HG02623 (cell line): Measurements from ENCODE around the gene SNX7.
A peak's percentile ranks its signal among the peaks of the same experiment; 100 is the strongest.

Experiments
- ATAC-seq: cut with Tn5 transposase; IDR thresholded peaks from one replicate; pipeline ENCODE4 v1.9.1; 2021; ENCODE audit warnings: moderate library complexity; ENCODE audit not compliant: unreplicated experiment

SNX7 gene

DNA sequence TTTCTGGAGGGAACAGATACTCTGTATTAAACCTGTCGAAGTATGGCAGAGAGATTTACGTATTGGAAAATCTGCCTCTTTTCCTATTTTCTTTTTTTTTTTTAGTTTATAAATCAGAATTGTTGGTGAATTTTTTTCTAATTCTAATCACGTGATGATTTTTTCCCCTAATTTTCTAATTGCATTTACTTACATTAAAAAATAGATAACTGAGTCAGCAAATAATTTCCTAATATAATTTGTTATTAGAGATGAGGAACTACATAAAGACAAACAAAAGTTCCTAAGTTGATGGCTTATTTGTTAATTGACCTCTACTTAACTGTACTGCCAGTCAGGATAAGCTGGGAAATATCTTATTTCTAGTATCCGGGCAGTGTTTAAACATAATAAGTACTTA, 34.6 kb downstream of the SNX7 start:
- no peak for ATAC-seq

- no peak for ATAC-seq
Measured at GRCh38 chr1:98697781-98698180, 36.3 kb downstream of the SNX7 start.

DNA sequence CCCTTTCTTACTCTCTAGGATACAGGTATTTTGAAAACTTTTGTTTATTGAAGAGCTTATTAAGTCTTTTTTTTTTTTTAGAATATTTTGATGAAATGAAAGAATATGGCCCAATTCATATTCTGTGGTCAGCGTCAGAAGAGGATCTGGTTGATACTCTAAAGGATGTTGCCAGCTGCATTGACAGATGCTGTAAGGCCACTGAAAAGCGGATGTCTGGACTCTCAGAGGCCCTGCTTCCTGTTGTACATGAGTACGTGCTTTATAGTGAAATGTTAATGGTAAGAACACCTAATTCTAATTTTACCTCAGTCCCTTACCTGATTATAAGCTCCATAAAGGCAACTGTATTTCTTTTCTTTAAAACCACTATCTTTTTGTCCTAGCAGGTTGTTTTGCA, 37.1 kb downstream of the SNX7 start:
- no peak for ATAC-seq

GRCh38 chr1:98700228-98700627, 38.7 kb downstream of the SNX7 start:
- no peak for ATAC-seq

- ATAC-seq, result no peak
Measured at GRCh38 chr1:98702976-98703375, 41.5 kb downstream of the SNX7 start.

- ATAC-seq, result no peak
Measured at GRCh38 chr1:98704474-98704873, 43.0 kb downstream of the SNX7 start.

GRCh38 chr1:98704971-98705370, 43.5 kb downstream of the SNX7 start:
- ATAC-seq, result no peak

DNA sequence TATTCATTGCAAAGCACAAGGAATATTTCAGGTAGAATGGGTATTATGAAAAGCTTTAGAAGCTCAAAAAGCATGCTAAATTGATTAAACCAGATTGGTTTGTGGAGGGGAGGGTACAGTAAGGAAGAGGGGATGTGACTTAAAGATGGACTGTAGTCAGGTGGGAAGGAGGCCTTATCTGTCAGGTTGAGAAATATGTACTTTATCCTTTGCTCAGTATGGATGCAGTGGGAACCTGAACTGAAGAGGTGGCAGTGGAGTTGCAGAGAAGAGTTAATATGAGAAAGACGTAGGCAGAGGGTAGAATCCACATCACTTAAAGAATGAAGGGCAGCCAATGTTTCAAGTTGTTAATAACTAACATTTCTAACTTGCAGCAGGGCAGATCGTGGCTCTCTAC, 44.1 kb downstream of the SNX7 start:
- no peak for ATAC-seq

- no peak for ATAC-seq
Measured at GRCh38 chr1:98706173-98706843, 44.8 kb downstream of the SNX7 start.

- ATAC-seq, result no peak
Measured at GRCh38 chr1:98707556-98707955, 46.0 kb downstream of the SNX7 start.

- ATAC-seq, result no peak
Measured at GRCh38 chr1:98709906-98710305, 48.4 kb downstream of the SNX7 start.

GRCh38 chr1:98723574-98723973, 62.1 kb downstream of the SNX7 start:
- ATAC-seq, result no peak

GRCh38 chr1:98732985-98733781, 71.7 kb downstream of the SNX7 start:
- no peak for ATAC-seq

- ATAC-seq, result no peak
Measured at GRCh38 chr1:98733782-98734112, 72.2 kb downstream of the SNX7 start.

DNA sequence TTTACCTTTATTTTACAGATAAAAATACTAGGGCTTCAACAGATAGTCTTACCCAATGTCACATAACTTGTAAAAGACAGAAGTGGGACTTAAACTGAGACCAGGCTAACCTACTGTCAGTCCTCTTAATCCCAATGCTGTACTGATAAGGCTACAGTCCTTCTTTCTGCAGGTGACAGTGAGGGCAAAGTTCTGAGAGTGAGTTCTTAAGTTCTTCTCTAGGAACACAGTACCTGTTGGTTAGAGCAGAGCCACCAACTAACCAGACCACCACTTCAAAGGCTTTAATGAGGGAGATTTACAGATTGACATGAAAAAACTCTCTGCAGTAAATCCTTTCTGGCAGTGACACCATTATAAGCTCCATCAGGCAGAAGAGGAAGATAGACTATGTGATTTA, 74.2 kb downstream of the SNX7 start:
- ATAC-seq, result no peak

- ATAC-seq, result no peak
Measured at GRCh38 chr1:98737835-98738234, 76.3 kb downstream of the SNX7 start.

- no peak for ATAC-seq
Measured at GRCh38 chr1:98739762-98740161, 78.2 kb downstream of the SNX7 start.

GRCh38 chr1:98741164-98741563, 79.6 kb downstream of the SNX7 start:
- no peak for ATAC-seq

- ATAC-seq, result peak; percentile 52
Measured at GRCh38 chr1:98749152-98749756, 87.7 kb downstream of the SNX7 start.

DNA sequence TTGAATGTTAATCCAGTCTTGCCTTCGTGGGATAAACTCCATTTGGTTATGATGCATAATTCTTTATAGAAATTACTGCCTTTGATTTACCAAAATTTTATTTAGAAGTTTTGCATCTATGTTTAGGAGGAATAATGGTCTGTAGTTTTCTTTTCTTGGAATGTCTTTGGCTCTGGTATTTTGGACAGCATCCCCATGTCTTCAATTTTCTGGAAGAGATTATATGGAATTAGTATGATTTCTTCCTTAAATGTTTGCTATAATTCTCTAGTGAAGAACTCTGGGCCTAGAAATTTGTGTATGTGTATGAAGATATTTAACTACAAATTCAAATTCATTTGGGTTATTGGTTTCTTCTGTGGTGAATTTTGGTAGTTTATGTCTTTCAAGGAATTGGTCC, 92.7 kb downstream of the SNX7 start:
- no peak for ATAC-seq

DNA sequence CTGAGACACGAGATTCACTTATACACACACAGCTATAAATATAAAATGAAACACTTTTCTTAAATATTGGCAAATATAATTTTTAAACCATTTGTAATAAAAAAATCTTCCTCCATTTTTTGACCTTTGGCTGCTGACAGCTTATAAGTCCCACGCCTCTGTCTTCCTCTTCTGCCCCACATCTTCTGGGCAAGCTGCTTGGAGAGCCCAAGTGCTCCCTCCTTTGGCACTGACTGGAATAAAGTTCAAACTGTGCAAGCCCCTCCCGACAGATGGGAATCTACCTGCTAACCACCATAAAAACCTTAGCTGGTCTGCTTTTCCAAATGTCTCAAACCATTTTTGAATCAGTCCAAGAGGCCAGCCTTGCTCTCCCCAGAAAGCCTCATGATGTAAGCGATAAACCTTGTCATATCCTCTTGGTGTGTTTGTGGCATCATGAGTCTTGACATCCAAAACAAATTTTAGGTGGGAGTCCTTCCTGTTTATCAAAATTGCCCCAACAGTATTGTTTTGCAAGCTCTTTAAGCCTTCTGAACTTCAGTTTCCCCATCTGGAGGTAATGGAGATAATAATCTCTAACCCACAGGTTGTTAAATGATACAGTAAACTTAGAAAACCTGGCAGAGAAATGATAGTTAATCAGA, 99.8 kb downstream of the SNX7 start:
- ATAC-seq, result no peak
